Upper lobe of left lung (tissue), 6 donors: ENCODE results near the gene LRRC56. TPM values are rescaled to one million over a fixed set of nuclear protein-coding genes. Genes with fewer than 3 reads are reported as not detected.

Experiments used
- ATAC-seq, 2 donors: fragments of 200-7000 bp; cut with Tn5 transposase; one replicate each; pipeline ENCODE4 v1.9.1; 2022; ENCODE audit warnings: mild to moderate bottlenecking in 2 of 2, moderate library complexity in 2 of 2; ENCODE audit not compliant: low FRiP score in 2 of 2
- DNase-seq, 2 donors: peaks; one replicate each; pipeline ENCODE4 v3.0.0-alpha.2; 2019 to 2020
- H3K27ac ChIP-seq, 4 donors: fragments of 200-600 bp; sonication (generic); one replicate each; pipeline ENCODE4 v1.5.1; 2016 to 2019
- H3K27me3 ChIP-seq, 4 donors: fragments of 200-600 bp; sonication (generic); one replicate each; pipeline ENCODE4 v1.5.1; 2017 to 2019
- H3K36me3 ChIP-seq, 4 donors: fragments of 200-600 bp; sonication (generic); one replicate each; pipeline ENCODE4 v1.5.1; 2016 to 2019
- H3K4me1 ChIP-seq, 4 donors: fragments of 200-600 bp; sonication (generic); one replicate each; pipeline ENCODE4 v1.5.1; 2018 to 2019
- H3K4me3 ChIP-seq, 4 donors: fragments of 200-600 bp; sonication (generic); one replicate each; pipeline ENCODE4 v1.5.1; 2017 to 2019; ENCODE audit warnings: mild to moderate bottlenecking in 2 of 4, moderate library complexity in 1 of 4
- H3K9me3 ChIP-seq, 4 donors: fragments of 200-600 bp; sonication (generic); one replicate each; pipeline ENCODE4 v1.5.1; 2018 to 2019
- CTCF ChIP-seq, 6 experiments: fragments of 450-650 bp in 4 of 6; fragments of 200-600 bp in 2 of 6; sonication (generic) in 2 of 6; IDR thresholded peaks; one replicate each; pipeline ENCODE4 v1.5.1; 2016 to 2019; ENCODE audit warnings: antibody characterized with exemption in 6 of 6
- EP300 ChIP-seq, 4 donors: sonication (generic); formaldehyde crosslinking; IDR thresholded peaks; one replicate each; pipeline ENCODE4 v1.5.1; 2017; ENCODE audit warnings: antibody characterized with exemption in 4 of 4, control low read depth in 2 of 4
- POLR2A ChIP-seq, 4 donors: fragments of 450-650 bp; IDR thresholded peaks; one replicate each; pipeline ENCODE4 v1.5.1; 2016 to 2017; ENCODE audit warnings: antibody characterized with exemption in 4 of 4, mild to moderate bottlenecking in 2 of 4
- POLR2AphosphoS5 ChIP-seq, 2 donors: sonication (generic); formaldehyde crosslinking; IDR thresholded peaks; one replicate each; pipeline ENCODE4 v1.5.1; 2017; ENCODE audit warnings: antibody characterized with exemption in 2 of 2
- WGBS, 2 donors: methylation state at CpG; one replicate each; pipeline ENCODE4 v1.1.5; 2017 to 2018; 5-methylcytosine and 5-hydroxymethylcytosine counted together
- total RNA-seq, 6 donors: library from RNA; depleted of rRNA in 4 of 6; stranded (reverse); fragments of >200 nt in 4 of 6; gene quantifications; one replicate each; pipeline versions ENCODE4 v1.1.0 to v1.2.1, GENCODE V29; 2016 to 2021
- donor health status: DM: no; HTN: no; CAD: no; lungs with moderate emphysema.
- donor health status: DM: no; HTN: yes; CAD: no; lungs with severe emphysema.

Gene LRRC56
- total RNA-seq, 6 donors from 2014 or later, result 3.5 to 11.5 (median 5.8) TPM

- H3K4me3 ChIP-seq, result no peak overlapping the region
- 83 to 91% methylated on average over 25 to 27 of the region's 32 CpGs for WGBS, 2 donors
- DNase-seq (peak in 1 of 2 donors; percentile 77), ATAC-seq (no peak)
- peaks cover 0 to 11% (median 4%) of the 10 kb centered on the region in 4 donors for H3K4me1 ChIP-seq
- H3K9me3 ChIP-seq, result no peaks in the 10 kb centered on the region
- H3K27ac ChIP-seq, result peak overlapping the region in 2 of 4 donors; percentile 53 to 67
- no peak for TF ChIP-seq CTCF (IDR thresholded peaks at IDR 0.05)
- no peak for TF ChIP-seq POLR2AphosphoS5 (IDR thresholded peaks at IDR 0.05)
- H3K36me3 ChIP-seq, result peaks cover 4 to 84% (median 69%) of the 10 kb centered on the region in 4 donors
- H3K27me3 ChIP-seq, result no peaks in the 10 kb centered on the region
Measured at GRCh38 chr11:586376-587316, 49.3 kb downstream of the LRRC56 start.

GRCh38 chr11:587546-587945, 50.2 kb downstream of the LRRC56 start:
- Histone ChIP-seq H3K27ac (peak overlapping the region; percentile 19 to 67 (median 60)), H3K36me3 (peaks cover 3 to 82% (median 70%) of the 10 kb centered on the region in 4 donors), H3K27me3 (no peaks in the 10 kb centered on the region), H3K4me1 (peaks cover 0 to 11% (median 4%) of the 10 kb centered on the region in 4 donors), H3K4me3 (no peak overlapping the region), H3K9me3 (no peaks in the 10 kb centered on the region)
- no peak for ATAC-seq
- DNase-seq, result no peak
- TF ChIP-seq POLR2A (IDR thresholded peaks at IDR 0.05), result no peak
- TF ChIP-seq CTCF (IDR thresholded peaks at IDR 0.05), result no peak
- no peak for TF ChIP-seq POLR2AphosphoS5 (IDR thresholded peaks at IDR 0.05)
- TF ChIP-seq EP300 (IDR thresholded peaks at IDR 0.05), result no peak
- 90 to 91% methylated on average over 5 to 8 of the region's 8 CpGs for WGBS, 2 donors

- H3K9me3 ChIP-seq, result no peaks in the 10 kb centered on the region
- peak in 1 of 2 donors; percentile 72 for DNase-seq
- peaks cover 7 to 82% (median 70%) of the 10 kb centered on the region in 4 donors for H3K36me3 ChIP-seq
- peak; percentile 78 to 82 for ATAC-seq
- H3K27me3 ChIP-seq, result no peaks in the 10 kb centered on the region
- H3K27ac ChIP-seq, result peak overlapping the region; percentile 19 to 67 (median 60)
- no peak overlapping the region for H3K4me3 ChIP-seq
- TF ChIP-seq POLR2A (IDR thresholded peaks at IDR 0.05) (no peak), POLR2AphosphoS5 (IDR thresholded peaks at IDR 0.05) (no peak), CTCF (IDR thresholded peaks at IDR 0.05) (no peak), EP300 (IDR thresholded peaks at IDR 0.05) (no peak)
- peaks cover 0 to 11% (median 4%) of the 10 kb centered on the region in 4 donors for H3K4me1 ChIP-seq
- WGBS, 2 donors, result 63 to 66% methylated on average over 6 of the region's 6 CpGs
Measured at GRCh38 chr11:587978-588380, 50.7 kb downstream of the LRRC56 start.

GRCh38 chr11:589798-590197, 52.5 kb downstream of the LRRC56 start:
- 89 to 94% methylated on average over 24 to 26 of the region's 26 CpGs for WGBS, 2 donors
- H3K36me3 ChIP-seq, result peaks cover 17 to 86% (median 74%) of the 10 kb centered on the region in 4 donors

More at GRCh38 chr11:589798-590197, 52.5 kb downstream of the LRRC56 start:
- H3K27me3 ChIP-seq, result no peaks in the 10 kb centered on the region
- no peaks in the 10 kb centered on the region for H3K9me3 ChIP-seq
- H3K27ac ChIP-seq, result no peak overlapping the region
- no peak overlapping the region for H3K4me3 ChIP-seq
- TF ChIP-seq POLR2AphosphoS5 (IDR thresholded peaks at IDR 0.05) (no peak), POLR2A (IDR thresholded peaks at IDR 0.05) (no peak), EP300 (IDR thresholded peaks at IDR 0.05) (no peak), CTCF (IDR thresholded peaks at IDR 0.05) (no peak)
- peaks cover 0 to 11% (median 4%) of the 10 kb centered on the region in 4 donors for H3K4me1 ChIP-seq
- ATAC-seq (no peak), DNase-seq (peak in 1 of 2 donors; percentile 83)
